ENCODE measurements around the gene CDK14. TPM values are rescaled to one million over a fixed set of nuclear protein-coding genes. Genes with fewer than 3 reads are reported as not detected.

The CDK14 gene
- total RNA-seq, 6 donors from 2014 or later: 21.7 to 53.4 (median 37.1) TPM

DNA sequence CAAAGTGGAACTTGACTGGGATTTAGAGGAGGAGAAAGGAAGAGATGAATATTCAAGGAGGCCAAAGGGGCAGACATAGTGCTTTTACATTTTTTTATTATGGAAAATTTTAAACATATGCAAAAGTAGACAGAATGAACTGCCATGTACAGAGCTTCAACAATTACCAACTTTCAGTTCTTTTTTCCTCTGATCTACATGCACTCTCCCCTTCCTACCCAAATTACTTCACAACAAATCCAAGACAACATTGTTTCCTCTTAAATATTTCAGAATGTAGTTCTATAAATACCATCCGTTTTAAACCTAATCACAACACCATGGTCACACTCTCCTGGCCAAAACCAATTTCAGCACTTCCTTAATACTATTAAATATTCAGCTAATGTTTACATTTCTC lies 584.6 kb downstream of the CDK14 start:
- DNase-seq (no peak), ATAC-seq (ENCODE audit: low FRiP score in 2 of 2) (no peak)
- H3K4me1 ChIP-seq: no peaks in the 10 kb centered on the region
- no peak overlapping the region for H3K27ac ChIP-seq
- no peaks in the 10 kb centered on the region for H3K9me3 ChIP-seq
- no peaks in the 10 kb centered on the region for H3K27me3 ChIP-seq
- TF ChIP-seq EP300 (IDR thresholded peaks at IDR 0.05) (no peak), POLR2AphosphoS5 (IDR thresholded peaks at IDR 0.05) (no peak), POLR2A (IDR thresholded peaks at IDR 0.05) (no peak)
- TF ChIP-seq, protein P1, sequence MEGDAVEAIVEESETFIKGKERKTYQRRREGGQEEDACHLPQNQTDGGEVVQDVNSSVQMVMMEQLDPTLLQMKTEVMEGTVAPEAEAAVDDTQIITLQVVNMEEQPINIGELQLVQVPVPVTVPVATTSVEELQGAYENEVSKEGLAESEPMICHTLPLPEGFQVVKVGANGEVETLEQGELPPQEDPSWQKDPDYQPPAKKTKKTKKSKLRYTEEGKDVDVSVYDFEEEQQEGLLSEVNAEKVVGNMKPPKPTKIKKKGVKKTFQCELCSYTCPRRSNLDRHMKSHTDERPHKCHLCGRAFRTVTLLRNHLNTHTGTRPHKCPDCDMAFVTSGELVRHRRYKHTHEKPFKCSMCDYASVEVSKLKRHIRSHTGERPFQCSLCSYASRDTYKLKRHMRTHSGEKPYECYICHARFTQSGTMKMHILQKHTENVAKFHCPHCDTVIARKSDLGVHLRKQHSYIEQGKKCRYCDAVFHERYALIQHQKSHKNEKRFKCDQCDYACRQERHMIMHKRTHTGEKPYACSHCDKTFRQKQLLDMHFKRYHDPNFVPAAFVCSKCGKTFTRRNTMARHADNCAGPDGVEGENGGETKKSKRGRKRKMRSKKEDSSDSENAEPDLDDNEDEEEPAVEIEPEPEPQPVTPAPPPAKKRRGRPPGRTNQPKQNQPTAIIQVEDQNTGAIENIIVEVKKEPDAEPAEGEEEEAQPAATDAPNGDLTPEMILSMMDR (IDR thresholded peaks at IDR 0.05): no peak
- WGBS, 2 donors: 41 to 44% methylated on average over 1 of the region's 1 CpG
- H3K4me3 ChIP-seq: no peak overlapping the region
- H3K36me3 ChIP-seq: no peaks in the 10 kb centered on the region

DNA sequence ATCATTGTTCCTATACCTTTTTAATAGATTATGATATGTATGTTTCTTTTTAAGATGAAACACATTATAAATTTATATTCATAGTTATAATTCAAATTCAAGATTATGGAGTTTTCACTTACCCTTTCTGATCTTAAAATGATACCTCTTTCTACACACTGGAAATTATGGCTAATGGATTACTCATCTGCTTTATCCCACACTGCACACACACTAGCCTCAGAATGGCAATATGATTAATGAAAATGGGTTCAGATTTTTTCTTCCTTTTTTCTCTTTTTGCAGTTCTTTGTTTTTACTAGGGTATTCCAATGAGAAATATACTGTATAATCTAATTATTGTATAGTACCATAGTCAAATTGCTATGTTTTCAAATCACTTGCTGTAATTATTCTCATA lies 585.8 kb downstream of the CDK14 start:
- ATAC-seq (ENCODE audit: low FRiP score in 2 of 2): no peak

DNA sequence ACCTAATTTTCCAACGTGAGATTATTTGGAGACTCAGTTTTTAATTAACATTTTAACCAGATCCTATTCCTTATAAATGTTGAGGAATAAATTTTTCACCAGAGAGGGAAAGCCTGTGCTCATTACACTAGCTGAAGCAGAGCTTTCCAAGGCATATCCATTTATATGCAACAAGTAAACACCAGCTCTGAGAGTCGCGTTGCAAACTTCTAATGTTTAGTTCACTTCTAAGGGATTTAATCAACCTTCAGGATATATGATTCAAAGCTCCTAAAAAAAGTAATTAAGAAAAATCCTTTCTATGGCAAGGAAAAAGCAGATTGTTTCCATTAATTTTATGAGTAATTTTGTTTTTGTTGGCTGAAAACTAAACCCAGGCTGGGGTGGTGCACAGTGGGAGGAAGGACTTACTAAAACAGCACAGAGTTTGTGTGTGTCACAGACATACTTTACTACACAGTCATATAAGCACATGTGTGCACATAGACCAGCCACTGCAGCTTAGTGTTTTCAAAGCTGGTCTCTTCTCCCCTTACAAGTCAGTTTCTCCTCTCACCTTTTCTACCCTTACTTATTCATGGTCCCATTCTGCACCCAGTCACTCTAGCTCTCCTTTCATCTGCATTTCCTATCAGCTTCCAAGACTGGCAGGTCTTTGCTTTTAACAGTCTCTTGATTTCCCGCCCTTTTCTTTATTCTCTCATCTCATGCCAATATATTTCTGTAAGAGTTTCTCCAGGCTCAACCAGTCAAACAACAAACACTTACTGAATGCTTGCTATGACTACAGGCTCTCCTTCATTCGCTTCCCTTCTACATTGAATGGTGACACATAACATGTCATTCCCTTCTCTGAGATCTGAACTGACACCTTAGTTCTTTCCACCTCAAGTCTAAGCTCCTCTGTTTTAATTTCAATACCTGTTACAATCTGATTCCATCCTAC lies 587.0 kb downstream of the CDK14 start:
- ATAC-seq (ENCODE audit: low FRiP score in 2 of 2): peak; percentile 70 to 81
- Histone ChIP-seq H3K27ac (no peak overlapping the region), H3K9me3 (no peaks in the 10 kb centered on the region), H3K36me3 (no peaks in the 10 kb centered on the region), H3K27me3 (no peaks in the 10 kb centered on the region), H3K4me3 (no peak overlapping the region), H3K4me1 (no peaks in the 10 kb centered on the region)
- WGBS, 2 donors: 62 to 72% methylated on average over 5 of the region's 5 CpGs
- no peak for DNase-seq
- TF ChIP-seq POLR2A (IDR thresholded peaks at IDR 0.05) (no peak), EP300 (IDR thresholded peaks at IDR 0.05) (no peak), POLR2AphosphoS5 (IDR thresholded peaks at IDR 0.05) (no peak)
- TF ChIP-seq, protein P1 (IDR thresholded peaks at IDR 0.05): no peak

More for the DNA sequence above, 585.8 kb downstream of the CDK14 start:
- Histone ChIP-seq H3K36me3 (no peaks in the 10 kb centered on the region), H3K9me3 (no peaks in the 10 kb centered on the region), H3K27me3 (no peaks in the 10 kb centered on the region), H3K27ac (no peak overlapping the region), H3K4me1 (no peaks in the 10 kb centered on the region), H3K4me3 (no peak overlapping the region)
- no peak for DNase-seq
- TF ChIP-seq, protein P1 (IDR thresholded peaks at IDR 0.05): no peak
- no peak for TF ChIP-seq POLR2A (IDR thresholded peaks at IDR 0.05)
- no peak for TF ChIP-seq POLR2AphosphoS5 (IDR thresholded peaks at IDR 0.05)
- no peak for TF ChIP-seq EP300 (IDR thresholded peaks at IDR 0.05)

DNA sequence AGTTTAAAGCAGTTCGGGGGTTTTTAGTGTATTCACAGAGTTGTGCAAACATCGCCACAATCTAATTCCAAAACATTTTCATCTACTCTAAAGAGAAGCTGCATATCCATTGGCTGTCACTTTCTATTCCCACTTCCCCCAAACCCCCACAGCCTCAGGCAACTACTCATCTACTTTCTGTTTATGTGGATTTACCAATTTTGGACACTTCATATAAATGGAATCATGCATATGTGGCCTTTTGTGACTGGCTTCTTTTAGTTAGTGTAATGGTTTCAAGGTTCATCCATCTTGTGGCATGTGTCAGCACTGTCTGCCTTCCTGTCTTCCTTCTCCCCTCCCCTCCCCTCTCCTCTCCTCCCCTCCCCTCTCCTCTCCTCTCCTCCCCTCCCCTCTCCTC lies 589.6 kb downstream of the CDK14 start:
- ATAC-seq (ENCODE audit: low FRiP score in 2 of 2) (no peak), DNase-seq (no peak)
- Histone ChIP-seq H3K36me3 (no peaks in the 10 kb centered on the region), H3K4me3 (no peak overlapping the region), H3K27me3 (no peaks in the 10 kb centered on the region), H3K9me3 (no peaks in the 10 kb centered on the region), H3K4me1 (no peaks in the 10 kb centered on the region), H3K27ac (no peak overlapping the region)
- 95 to 98% methylated on average over 2 of the region's 2 CpGs for WGBS, 2 donors
- TF ChIP-seq EP300 (IDR thresholded peaks at IDR 0.05) (no peak), POLR2A (IDR thresholded peaks at IDR 0.05) (no peak), POLR2AphosphoS5 (IDR thresholded peaks at IDR 0.05) (no peak)
- TF ChIP-seq, protein P1 (IDR thresholded peaks at IDR 0.05): no peak

Data from upper lobe of left lung (tissue), 6 donors.